Measurements from ENCODE around the gene GARIN5B.

GRCh38 chr19:55314396-55314795, 48.7 kb downstream of the GARIN5B start:
- TF ChIP-seq EZH2 (IDR thresholded peaks at IDR 0.05; ENCODE audit: low read depth, low read length, severe bottlenecking) (no peak), EP300 (IDR thresholded peaks at IDR 0.05; ENCODE audit: borderline replicate concordance in 1 of 2, low read depth in 2 of 2, low read length in 2 of 2) (no peak), CEBPB (IDR thresholded peaks at IDR 0.05; ENCODE audit: low read depth, low read length) (no peak)
- TF ChIP-seq, protein P1, sequence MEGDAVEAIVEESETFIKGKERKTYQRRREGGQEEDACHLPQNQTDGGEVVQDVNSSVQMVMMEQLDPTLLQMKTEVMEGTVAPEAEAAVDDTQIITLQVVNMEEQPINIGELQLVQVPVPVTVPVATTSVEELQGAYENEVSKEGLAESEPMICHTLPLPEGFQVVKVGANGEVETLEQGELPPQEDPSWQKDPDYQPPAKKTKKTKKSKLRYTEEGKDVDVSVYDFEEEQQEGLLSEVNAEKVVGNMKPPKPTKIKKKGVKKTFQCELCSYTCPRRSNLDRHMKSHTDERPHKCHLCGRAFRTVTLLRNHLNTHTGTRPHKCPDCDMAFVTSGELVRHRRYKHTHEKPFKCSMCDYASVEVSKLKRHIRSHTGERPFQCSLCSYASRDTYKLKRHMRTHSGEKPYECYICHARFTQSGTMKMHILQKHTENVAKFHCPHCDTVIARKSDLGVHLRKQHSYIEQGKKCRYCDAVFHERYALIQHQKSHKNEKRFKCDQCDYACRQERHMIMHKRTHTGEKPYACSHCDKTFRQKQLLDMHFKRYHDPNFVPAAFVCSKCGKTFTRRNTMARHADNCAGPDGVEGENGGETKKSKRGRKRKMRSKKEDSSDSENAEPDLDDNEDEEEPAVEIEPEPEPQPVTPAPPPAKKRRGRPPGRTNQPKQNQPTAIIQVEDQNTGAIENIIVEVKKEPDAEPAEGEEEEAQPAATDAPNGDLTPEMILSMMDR (IDR thresholded peaks at IDR 0.05; ENCODE audit: control extremely low read depth in 1 of 3, insufficient read depth in 1 of 3, low read depth in 1 of 3, low read length in 3 of 3), result no peak

Measured in H1 (cell line).